ENCODE measurements around the gene APBA1.

- no peak for TF ChIP-seq PATZ1 (CRISPR knock-in tag; IDR thresholded peaks at IDR 0.05; ENCODE audit: borderline replicate concordance)
- TF ChIP-seq ARNTL (CRISPR knock-in tag; IDR thresholded peaks at IDR 0.05; ENCODE audit: borderline replicate concordance, low read depth), result no peak
- no peak for TF ChIP-seq CSDC2 (CRISPR knock-in tag; IDR thresholded peaks at IDR 0.05)
- no peak for TF ChIP-seq ISL1 (CRISPR knock-in tag; IDR thresholded peaks at IDR 0.05)
- TF ChIP-seq POU6F1 (CRISPR knock-in tag; IDR thresholded peaks at IDR 0.05; ENCODE audit: borderline replicate concordance, low read depth), result no peak
- no peak for TF ChIP-seq ZFP30 (CRISPR knock-in tag; IDR thresholded peaks at IDR 0.05)
- TF ChIP-seq ZFP3 (CRISPR knock-in tag; IDR thresholded peaks at IDR 0.05), result no peak
- TF ChIP-seq ESRRG (CRISPR knock-in tag; IDR thresholded peaks at IDR 0.05), result no peak
- TF ChIP-seq CREB5 (CRISPR knock-in tag; IDR thresholded peaks at IDR 0.05; ENCODE audit: low read depth), result no peak
- no peak for TF ChIP-seq GLIS3 (CRISPR knock-in tag; IDR thresholded peaks at IDR 0.05)
These were observed 227.4 kb downstream of the APBA1 start for GRCh38 chr9:69444791-69445190.

Measured in SK-N-SH treated with all-trans-retinoic acid at 6 μM for 48 hours (cell line).